ENCODE measurements around the gene GPR143. TPM values are rescaled to one million over a fixed set of nuclear protein-coding genes. Genes with fewer than 3 reads are reported as not detected.

Gene GPR143
- total and polyA plus RNA-seq, 9 of the 15 experiments (the other 6 are each of a cell fraction or from before 2014, with no cell fraction given): not detected

- intact Hi-C loops (cut with micrococcal nuclease): loop anchor here (5.0 kb wide), 3 partner anchors 244 to 734 kb away; no protein-coding TSS in a partner anchor
- ChIA-PET CTCF (ENCODE audit: low intra/inter-chr PET ratio) (no interaction called here), POLR2A (interaction anchor here (0.5 kb wide), 1 partner anchor 1708 kb away, joined by 3 read pairs; no protein-coding TSS in a partner anchor)
- Histone ChIP-seq H3K4me1 (replicated peaks in 1 of 2; ENCODE audit: control insufficient read depth in 2 of 2, insufficient read depth in 2 of 2, low read length in 2 of 2) (no peaks in the 10 kb centered on the region), H3K9ac (ENCODE audit: insufficient read depth in 1 of 2, low read depth in 2 of 2, low read length in 2 of 2) (no peak overlapping the region), H2AFZ (ENCODE audit: low read depth, low read length) (no peak overlapping the region), H3K4me3 (no peak overlapping the region), H3K36me3 (ENCODE audit: control insufficient read depth, insufficient read depth, low read length) (peaks cover 28% of the 10 kb centered on the region; the same call in 2 of the 3 replicates), H4K20me1 (replicated peaks; ENCODE audit: control insufficient read depth, insufficient read depth, low read length) (0 out of 2 replicates have a peak, but pooled peaks cover 4% of the 10 kb centered on the region), H3K79me2 (ENCODE audit: control insufficient read depth, insufficient read depth, low read length) (no peaks in the 10 kb centered on the region), H3K4me2 (ENCODE audit: insufficient read depth, low read length) (no peak overlapping the region), H3K9me1 (ENCODE audit: control insufficient read depth, insufficient read depth, low read length) (no peaks in the 10 kb centered on the region), H3K27ac (ENCODE audit: extremely low read depth, low read depth, low read length) (no peak overlapping the region), H3K9me3 (replicated peaks; ENCODE audit: control insufficient read depth, insufficient read depth, low read depth, low read length) (no peaks in the 10 kb centered on the region), H3K27me3 (ENCODE audit: control insufficient read depth in 2 of 2, insufficient read depth in 2 of 2, low read length in 2 of 2) (no peaks in the 10 kb centered on the region)
- FAIRE-seq (no peak), DNase-seq (ENCODE audit: extremely low read depth in 1 of 4, low spot score in 3 of 4) (no peak), ATAC-seq (no peak)
- TF ChIP-seq, protein P1, sequence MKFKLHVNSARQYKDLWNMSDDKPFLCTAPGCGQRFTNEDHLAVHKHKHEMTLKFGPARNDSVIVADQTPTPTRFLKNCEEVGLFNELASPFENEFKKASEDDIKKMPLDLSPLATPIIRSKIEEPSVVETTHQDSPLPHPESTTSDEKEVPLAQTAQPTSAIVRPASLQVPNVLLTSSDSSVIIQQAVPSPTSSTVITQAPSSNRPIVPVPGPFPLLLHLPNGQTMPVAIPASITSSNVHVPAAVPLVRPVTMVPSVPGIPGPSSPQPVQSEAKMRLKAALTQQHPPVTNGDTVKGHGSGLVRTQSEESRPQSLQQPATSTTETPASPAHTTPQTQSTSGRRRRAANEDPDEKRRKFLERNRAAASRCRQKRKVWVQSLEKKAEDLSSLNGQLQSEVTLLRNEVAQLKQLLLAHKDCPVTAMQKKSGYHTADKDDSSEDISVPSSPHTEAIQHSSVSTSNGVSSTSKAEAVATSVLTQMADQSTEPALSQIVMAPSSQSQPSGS (CRISPR knock-in tag; IDR thresholded peaks at IDR 0.05): no peak
- TF ChIP-seq, protein P2, sequence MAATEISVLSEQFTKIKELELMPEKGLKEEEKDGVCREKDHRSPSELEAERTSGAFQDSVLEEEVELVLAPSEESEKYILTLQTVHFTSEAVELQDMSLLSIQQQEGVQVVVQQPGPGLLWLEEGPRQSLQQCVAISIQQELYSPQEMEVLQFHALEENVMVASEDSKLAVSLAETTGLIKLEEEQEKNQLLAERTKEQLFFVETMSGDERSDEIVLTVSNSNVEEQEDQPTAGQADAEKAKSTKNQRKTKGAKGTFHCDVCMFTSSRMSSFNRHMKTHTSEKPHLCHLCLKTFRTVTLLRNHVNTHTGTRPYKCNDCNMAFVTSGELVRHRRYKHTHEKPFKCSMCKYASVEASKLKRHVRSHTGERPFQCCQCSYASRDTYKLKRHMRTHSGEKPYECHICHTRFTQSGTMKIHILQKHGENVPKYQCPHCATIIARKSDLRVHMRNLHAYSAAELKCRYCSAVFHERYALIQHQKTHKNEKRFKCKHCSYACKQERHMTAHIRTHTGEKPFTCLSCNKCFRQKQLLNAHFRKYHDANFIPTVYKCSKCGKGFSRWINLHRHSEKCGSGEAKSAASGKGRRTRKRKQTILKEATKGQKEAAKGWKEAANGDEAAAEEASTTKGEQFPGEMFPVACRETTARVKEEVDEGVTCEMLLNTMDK (IDR thresholded peaks at IDR 0.05; ENCODE audit: borderline replicate concordance, insufficient read depth, low read depth, low read length, poor library complexity, severe bottlenecking): no peak
- peak; percentile 31; the same call in 1 of the 2 replicates for TF ChIP-seq MAFG (tag; conservative IDR thresholded peaks at IDR 0.05)
- peak; percentile 37; the same call in 1 of the 2 replicates for TF ChIP-seq MAFK (IDR thresholded peaks at IDR 0.05; ENCODE audit: low read length)
- peak; percentile 56 for TF ChIP-seq ZNF316 (IDR thresholded peaks at IDR 0.05)
- TF ChIP-seq NFRKB (IDR thresholded peaks at IDR 0.05; ENCODE audit: low read depth): no peak
- TF ChIP-seq GATA2 (CRISPR knock-in tag; IDR thresholded peaks at IDR 0.05): no peak
- TF ChIP-seq CBX1 (IDR thresholded peaks at IDR 0.05; ENCODE audit: low read depth): no peak
- TF ChIP-seq C11orf30 (IDR thresholded peaks at IDR 0.05; ENCODE audit: low read depth): peak; percentile 60; the same call in 1 of the 2 replicates
- TF ChIP-seq, protein P3, sequence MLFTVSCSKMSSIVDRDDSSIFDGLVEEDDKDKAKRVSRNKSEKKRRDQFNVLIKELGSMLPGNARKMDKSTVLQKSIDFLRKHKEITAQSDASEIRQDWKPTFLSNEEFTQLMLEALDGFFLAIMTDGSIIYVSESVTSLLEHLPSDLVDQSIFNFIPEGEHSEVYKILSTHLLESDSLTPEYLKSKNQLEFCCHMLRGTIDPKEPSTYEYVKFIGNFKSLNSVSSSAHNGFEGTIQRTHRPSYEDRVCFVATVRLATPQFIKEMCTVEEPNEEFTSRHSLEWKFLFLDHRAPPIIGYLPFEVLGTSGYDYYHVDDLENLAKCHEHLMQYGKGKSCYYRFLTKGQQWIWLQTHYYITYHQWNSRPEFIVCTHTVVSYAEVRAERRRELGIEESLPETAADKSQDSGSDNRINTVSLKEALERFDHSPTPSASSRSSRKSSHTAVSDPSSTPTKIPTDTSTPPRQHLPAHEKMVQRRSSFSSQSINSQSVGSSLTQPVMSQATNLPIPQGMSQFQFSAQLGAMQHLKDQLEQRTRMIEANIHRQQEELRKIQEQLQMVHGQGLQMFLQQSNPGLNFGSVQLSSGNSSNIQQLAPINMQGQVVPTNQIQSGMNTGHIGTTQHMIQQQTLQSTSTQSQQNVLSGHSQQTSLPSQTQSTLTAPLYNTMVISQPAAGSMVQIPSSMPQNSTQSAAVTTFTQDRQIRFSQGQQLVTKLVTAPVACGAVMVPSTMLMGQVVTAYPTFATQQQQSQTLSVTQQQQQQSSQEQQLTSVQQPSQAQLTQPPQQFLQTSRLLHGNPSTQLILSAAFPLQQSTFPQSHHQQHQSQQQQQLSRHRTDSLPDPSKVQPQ (CRISPR knock-in tag; IDR thresholded peaks at IDR 0.05; ENCODE audit: borderline replicate concordance): no peak
- TF ChIP-seq NELFE (IDR thresholded peaks at IDR 0.05; ENCODE audit: insufficient read depth, insufficient read length): no peak
- no peak for TF ChIP-seq ZNF583 (CRISPR knock-in tag; IDR thresholded peaks at IDR 0.05)
- TF ChIP-seq, protein P4, sequence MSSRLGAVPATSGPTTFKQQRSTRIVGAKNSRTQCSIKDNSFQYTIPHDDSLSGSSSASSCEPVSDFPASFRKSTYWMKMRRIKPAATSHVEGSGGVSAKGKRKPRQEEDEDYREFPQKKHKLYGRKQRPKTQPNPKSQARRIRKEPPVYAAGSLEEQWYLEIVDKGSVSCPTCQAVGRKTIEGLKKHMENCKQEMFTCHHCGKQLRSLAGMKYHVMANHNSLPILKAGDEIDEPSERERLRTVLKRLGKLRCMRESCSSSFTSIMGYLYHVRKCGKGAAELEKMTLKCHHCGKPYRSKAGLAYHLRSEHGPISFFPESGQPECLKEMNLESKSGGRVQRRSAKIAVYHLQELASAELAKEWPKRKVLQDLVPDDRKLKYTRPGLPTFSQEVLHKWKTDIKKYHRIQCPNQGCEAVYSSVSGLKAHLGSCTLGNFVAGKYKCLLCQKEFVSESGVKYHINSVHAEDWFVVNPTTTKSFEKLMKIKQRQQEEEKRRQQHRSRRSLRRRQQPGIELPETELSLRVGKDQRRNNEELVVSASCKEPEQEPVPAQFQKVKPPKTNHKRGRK (tag; IDR thresholded peaks at IDR 0.05): no peak
- TF ChIP-seq YY1 (IDR thresholded peaks at IDR 0.05; ENCODE audit: borderline replicate concordance in 1 of 3, control insufficient read depth in 1 of 3, extremely low read depth in 1 of 3, insufficient read depth in 3 of 3, insufficient read length in 1 of 3, insufficient replicate concordance in 2 of 3, low read depth in 1 of 3, low read length in 2 of 3): no peak
- TF ChIP-seq MAFF (IDR thresholded peaks at IDR 0.05; ENCODE audit: low read length): 0 out of 2 replicates have a peak, but pooled peaks have one; percentile 25
- in situ Hi-C loops (cut with MboI): no loop called here
- WGBS (ENCODE audit: insufficient coverage, low coverage, missing lambda C conversion rate): 80% methylated on average over 3 of the region's 4 CpGs
- no TSS peak for BruUV-seq (replicated peaks)
Observed at GRCh38 chrX:9706421-9706820, 59.2 kb downstream of the GPR143 start.
